GM12874 (cell line): Measurements from ENCODE around the gene SLCO2A1.

Experiments used
- TF ChIP-seq, protein P1 (sequence below): IDR thresholded peaks from 2 replicates; pipeline ENCODE4 v1.5.1; 2011; ENCODE audit warnings: low read depth, mild to moderate bottlenecking, control low read depth, low read length, moderate library complexity; ENCODE audit not compliant: insufficient read depth

The SLCO2A1 gene

GRCh38 chr3:133926736-133927539, 102.8 kb downstream of the SLCO2A1 start:
- TF ChIP-seq, protein P1, sequence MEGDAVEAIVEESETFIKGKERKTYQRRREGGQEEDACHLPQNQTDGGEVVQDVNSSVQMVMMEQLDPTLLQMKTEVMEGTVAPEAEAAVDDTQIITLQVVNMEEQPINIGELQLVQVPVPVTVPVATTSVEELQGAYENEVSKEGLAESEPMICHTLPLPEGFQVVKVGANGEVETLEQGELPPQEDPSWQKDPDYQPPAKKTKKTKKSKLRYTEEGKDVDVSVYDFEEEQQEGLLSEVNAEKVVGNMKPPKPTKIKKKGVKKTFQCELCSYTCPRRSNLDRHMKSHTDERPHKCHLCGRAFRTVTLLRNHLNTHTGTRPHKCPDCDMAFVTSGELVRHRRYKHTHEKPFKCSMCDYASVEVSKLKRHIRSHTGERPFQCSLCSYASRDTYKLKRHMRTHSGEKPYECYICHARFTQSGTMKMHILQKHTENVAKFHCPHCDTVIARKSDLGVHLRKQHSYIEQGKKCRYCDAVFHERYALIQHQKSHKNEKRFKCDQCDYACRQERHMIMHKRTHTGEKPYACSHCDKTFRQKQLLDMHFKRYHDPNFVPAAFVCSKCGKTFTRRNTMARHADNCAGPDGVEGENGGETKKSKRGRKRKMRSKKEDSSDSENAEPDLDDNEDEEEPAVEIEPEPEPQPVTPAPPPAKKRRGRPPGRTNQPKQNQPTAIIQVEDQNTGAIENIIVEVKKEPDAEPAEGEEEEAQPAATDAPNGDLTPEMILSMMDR: no peak

DNA sequence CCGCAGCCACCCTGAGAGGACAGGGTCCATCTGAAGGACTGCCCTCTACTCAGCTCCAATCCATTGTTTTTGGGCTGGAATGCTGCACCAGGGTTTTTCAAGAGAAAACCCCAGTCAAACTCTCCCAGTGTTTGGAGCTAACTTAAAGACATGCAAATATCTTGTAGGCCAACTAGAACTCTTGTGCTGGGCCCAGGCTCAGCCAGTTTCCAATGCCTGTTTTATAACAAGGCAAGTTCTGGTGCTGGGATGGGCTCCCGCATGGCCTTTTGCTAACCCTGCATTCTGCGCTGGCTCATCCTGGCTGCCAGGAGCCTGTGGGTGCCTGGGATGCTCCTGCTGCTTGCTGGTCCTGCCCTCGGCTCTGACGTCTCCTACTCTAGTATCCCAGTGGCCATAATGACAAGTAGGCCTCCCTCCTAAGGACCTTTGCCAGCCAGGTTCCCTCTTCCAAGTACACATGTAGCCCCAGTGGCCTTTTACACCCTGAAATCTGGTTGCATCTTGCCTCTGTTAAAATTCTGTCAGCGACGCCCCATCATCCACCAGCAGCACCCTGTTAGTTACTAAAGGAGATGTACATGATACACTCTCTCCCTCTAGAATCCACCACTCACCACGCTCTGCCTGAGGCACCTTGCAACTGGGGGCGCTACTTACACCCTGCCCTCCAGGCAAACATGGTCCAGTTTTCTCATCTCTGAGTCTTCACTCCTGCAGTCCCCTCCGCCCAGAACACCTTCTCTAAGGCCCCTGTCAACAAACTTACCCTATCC, 103.6 kb downstream of the SLCO2A1 start:
- TF ChIP-seq, protein P1: no peak

DNA sequence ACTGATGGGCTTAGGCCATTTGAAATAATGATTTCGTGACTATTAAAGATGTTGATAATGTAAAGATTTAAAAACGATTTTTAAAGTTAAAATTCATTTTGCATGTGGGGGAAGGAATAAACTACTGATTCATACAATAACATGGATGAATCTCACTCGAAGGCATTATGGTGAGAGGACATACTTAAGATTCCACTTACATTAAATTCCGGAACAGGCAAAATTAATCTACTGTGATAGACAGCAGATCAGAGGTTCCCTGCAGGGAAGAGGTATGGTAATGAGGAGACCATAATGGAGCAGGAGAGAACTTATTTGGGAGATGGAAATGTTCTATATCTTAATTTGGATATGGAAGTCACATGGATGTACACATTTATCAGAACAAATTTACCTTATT, 105.7 kb downstream of the SLCO2A1 start:
- TF ChIP-seq, protein P1: no peak

- TF ChIP-seq, protein P1: no peak
These were observed 108.1 kb downstream of the SLCO2A1 start for GRCh38 chr3:133921592-133921991.

DNA sequence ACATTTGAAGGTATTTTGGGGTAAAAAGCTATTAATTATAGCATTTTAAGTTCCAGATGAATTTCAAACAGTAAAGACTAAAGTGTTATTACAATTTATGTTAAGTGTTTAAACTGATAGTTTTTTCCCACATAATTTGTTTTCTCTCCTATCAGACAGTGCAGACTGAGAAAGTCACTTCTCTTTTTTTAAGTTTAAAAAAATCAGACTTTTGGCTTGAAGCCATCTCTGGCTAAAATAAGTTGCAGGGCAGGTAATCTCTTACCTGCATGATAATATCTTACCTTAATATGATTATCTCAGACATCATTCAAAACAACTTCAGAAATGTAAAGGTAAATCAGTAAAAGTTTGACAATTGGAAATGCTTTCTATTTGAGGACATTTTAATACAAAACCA, 112.6 kb downstream of the SLCO2A1 start:
- TF ChIP-seq, protein P1: no peak

- TF ChIP-seq, protein P1: no peak
These were observed 113.8 kb downstream of the SLCO2A1 start for GRCh38 chr3:133915685-133916658.
